GM23338 (cell line): ENCODE data around the gene LRCH4.

Experiments
- EZH2 ChIP-seq: fragments of 200-600 bp; sonication (generic); IDR thresholded peaks from one replicate; pipeline ENCODE4 v1.8.0; 2017; ENCODE audit warnings: antibody characterized with exemption, mild to moderate bottlenecking, low read depth; ENCODE audit not compliant: unreplicated experiment
- REST ChIP-seq: IDR thresholded peaks from one replicate; pipeline ENCODE4 v1.6.1; 2018; ENCODE audit warnings: antibody characterized with exemption; ENCODE audit not compliant: unreplicated experiment
- TF ChIP-seq, protein P1 (sequence below): IDR thresholded peaks from 2 replicates; pipeline ENCODE4 v1.6.1; 2016; ENCODE audit warnings: antibody characterized with exemption
- TF ChIP-seq, protein P2 (sequence below), 2 experiments: fragments of 200-600 bp in 1 of 2; sonication (generic) in 1 of 2; conservative IDR thresholded peaks; 2 replicates each; pipeline versions ENCODE4 v1.5.1 to v1.6.1; 2016 to 2017; ENCODE audit warnings: antibody characterized with exemption in 2 of 2, low read depth in 2 of 2, mild to moderate bottlenecking in 2 of 2, moderate library complexity in 1 of 2

DNA sequence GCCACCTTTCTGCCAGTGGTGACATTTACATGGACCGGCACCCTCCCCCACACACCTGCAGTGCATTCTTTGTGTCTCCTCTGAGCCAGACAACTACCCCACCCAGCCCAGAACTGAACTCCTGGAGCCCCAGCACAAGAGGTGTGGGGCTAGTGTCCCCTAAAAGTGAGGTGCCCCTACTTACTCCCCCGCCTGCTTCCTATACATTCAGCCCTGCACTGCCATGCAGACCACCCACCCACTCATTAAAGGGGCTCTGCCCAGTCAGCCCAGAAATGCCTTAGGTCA lies 14.2 kb downstream of the LRCH4 start:
- TF ChIP-seq, protein P1, sequence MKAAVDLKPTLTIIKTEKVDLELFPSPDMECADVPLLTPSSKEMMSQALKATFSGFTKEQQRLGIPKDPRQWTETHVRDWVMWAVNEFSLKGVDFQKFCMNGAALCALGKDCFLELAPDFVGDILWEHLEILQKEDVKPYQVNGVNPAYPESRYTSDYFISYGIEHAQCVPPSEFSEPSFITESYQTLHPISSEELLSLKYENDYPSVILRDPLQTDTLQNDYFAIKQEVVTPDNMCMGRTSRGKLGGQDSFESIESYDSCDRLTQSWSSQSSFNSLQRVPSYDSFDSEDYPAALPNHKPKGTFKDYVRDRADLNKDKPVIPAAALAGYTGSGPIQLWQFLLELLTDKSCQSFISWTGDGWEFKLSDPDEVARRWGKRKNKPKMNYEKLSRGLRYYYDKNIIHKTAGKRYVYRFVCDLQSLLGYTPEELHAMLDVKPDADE, result no peak
- TF ChIP-seq EZH2, result no peak
- no peak for TF ChIP-seq REST
- TF ChIP-seq, protein P2, sequence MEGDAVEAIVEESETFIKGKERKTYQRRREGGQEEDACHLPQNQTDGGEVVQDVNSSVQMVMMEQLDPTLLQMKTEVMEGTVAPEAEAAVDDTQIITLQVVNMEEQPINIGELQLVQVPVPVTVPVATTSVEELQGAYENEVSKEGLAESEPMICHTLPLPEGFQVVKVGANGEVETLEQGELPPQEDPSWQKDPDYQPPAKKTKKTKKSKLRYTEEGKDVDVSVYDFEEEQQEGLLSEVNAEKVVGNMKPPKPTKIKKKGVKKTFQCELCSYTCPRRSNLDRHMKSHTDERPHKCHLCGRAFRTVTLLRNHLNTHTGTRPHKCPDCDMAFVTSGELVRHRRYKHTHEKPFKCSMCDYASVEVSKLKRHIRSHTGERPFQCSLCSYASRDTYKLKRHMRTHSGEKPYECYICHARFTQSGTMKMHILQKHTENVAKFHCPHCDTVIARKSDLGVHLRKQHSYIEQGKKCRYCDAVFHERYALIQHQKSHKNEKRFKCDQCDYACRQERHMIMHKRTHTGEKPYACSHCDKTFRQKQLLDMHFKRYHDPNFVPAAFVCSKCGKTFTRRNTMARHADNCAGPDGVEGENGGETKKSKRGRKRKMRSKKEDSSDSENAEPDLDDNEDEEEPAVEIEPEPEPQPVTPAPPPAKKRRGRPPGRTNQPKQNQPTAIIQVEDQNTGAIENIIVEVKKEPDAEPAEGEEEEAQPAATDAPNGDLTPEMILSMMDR (conservative IDR thresholded peaks at IDR 0.05; ENCODE audit: low read depth in 2 of 2), result no peak
